Transverse colon (tissue), 4 donors: ENCODE measurements around the gene SPPL2C.

Experiments
- EP300 ChIP-seq: sonication (generic); formaldehyde crosslinking; IDR thresholded peaks from one replicate; pipeline ENCODE4 v1.6.1; 2017; ENCODE audit warnings: antibody characterized with exemption, low read depth
- POLR2A ChIP-seq: fragments of 450-650 bp; IDR thresholded peaks from one replicate; pipeline ENCODE4 v1.6.1; 2016; ENCODE audit warnings: antibody characterized with exemption, mild to moderate bottlenecking, moderate library complexity
- POLR2AphosphoS5 ChIP-seq, 3 donors: sonication (generic); formaldehyde crosslinking; IDR thresholded peaks; one replicate each; pipeline ENCODE4 v1.6.1; 2016; ENCODE audit warnings: antibody characterized with exemption in 3 of 3
- TF ChIP-seq, protein P1 (sequence below), 5 experiments: fragments of 200-600 bp in 3 of 5; fragments of 450-650 bp in 2 of 5; sonication (generic) in 3 of 5; IDR thresholded peaks; 1 replicate in 2 of 5; 2 replicates in 3 of 5; pipeline ENCODE4 v1.5.1; 2016 to 2017; ENCODE audit warnings: antibody characterized with exemption in 5 of 5, inconsistent platforms in 3 of 5, mild to moderate bottlenecking in 2 of 5, moderate library complexity in 1 of 5

DNA sequence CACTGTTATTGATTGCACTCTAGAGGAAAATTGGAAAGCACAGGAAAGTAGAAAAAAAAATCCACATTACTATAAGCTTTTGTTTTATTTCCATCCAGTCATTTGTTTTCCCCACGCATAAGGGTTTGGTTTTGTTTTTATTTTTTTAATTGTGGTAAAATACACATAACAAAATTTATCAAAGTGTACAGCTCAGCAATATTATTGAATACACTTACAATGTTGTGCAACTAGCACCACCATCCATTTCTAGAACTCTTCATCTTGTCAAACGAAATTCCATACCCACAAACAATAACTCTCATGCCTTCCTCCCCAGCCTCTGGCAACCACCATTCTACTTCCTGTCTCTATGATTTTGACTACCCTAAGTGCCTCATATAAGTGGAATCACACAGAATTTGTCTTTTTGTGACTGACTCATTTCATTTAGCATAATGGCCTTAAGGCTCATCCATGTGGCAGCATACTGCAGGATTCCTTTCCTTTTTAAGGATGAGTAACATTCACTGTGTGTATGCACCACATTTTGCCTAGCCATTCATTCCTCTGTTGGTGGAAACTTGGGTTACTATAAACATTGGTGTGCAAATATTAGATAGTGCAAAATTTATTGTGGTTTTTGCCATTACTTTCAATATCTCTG is 11.1 kb downstream of the SPPL2C start:
- TF ChIP-seq POLR2AphosphoS5 (IDR thresholded peaks at IDR 0.05) (no peak), POLR2A (no peak), EP300 (no peak)
- TF ChIP-seq, protein P1, sequence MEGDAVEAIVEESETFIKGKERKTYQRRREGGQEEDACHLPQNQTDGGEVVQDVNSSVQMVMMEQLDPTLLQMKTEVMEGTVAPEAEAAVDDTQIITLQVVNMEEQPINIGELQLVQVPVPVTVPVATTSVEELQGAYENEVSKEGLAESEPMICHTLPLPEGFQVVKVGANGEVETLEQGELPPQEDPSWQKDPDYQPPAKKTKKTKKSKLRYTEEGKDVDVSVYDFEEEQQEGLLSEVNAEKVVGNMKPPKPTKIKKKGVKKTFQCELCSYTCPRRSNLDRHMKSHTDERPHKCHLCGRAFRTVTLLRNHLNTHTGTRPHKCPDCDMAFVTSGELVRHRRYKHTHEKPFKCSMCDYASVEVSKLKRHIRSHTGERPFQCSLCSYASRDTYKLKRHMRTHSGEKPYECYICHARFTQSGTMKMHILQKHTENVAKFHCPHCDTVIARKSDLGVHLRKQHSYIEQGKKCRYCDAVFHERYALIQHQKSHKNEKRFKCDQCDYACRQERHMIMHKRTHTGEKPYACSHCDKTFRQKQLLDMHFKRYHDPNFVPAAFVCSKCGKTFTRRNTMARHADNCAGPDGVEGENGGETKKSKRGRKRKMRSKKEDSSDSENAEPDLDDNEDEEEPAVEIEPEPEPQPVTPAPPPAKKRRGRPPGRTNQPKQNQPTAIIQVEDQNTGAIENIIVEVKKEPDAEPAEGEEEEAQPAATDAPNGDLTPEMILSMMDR (IDR thresholded peaks at IDR 0.05): no peak
